ENCODE measurements around the gene SYT17.

SYT17 gene

DNA sequence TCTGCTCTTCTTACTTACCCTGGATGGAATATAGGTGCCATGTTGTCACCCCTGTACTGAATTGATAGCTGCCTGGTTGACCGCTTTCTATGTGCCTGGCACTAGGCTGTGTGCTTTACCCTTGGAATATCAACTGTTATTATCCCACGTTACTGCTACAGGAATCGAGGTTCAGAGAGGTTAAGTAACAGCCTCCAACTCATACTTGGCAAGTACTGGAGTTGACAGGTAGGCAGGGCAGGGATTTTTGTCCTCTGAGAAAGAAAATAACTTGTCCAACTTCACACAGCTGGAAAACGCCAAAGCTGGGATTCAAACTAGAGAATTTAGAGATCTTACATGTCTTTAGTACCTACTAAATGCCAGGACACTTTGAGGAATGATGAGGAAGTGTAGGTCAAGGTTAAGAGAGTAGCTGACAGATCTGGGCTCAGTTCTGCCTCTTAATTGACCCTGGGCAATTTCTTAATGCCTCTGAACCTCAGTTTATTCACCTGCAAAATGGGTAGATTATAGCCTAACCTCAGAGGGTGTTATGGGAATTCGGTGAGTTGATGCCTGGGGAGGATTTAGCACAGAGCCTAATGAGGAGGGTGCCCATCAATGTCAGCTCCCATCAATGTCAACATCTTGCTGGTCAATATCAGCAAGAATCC, 28.5 kb upstream of the SYT17 start:
- DNase-seq: no peak

DNA sequence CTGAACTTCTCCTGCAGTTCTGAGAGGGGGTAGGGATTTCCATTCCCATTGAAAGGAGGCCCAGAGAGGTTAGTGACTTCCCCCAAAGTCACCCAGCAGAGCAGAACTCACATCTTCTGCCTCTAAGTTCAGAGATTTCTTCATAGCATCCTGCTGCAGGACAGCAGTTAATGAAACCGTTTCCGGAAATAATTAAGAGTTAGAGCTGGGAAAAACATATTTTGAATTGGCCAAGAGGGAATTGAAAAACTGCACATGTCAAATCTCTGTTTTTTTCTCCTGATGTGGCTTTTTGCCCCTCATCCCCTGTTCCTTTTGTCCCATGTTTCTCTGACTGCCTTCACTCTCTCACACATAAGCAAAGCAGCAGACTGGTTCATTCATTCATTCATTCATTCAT, 27.6 kb upstream of the SYT17 start:
- DNase-seq: no peak

DNA sequence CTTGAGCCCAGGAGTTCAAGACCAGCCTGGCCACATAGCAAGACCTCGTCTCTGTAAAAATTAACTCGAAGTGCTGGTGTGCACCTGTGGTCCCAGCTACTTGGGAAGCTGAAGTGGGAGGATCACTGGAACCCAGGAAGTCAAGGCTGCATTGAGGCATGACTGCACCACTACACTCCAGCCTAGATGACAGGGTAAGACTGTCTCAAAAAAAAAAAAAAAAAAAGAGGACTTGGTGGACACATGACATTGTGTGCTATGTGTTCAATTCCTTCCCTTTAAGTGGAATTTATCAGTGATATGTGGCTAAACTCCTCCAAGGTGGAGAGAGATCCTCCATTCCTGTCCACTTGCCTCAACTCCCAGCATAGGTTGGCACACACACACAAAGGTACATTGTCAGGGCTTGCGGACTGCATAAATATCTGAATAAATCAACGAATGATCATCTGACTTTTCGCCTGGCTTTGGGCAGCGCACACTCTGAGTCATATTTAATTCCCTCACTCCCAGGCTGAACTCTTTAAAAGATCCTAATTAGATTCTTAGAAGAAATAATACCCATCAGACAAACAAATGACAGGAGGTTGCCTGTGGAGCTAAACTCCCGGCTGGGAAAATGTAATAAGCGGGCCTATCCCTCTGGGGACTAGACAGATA, 25.0 kb upstream of the SYT17 start:
- no peak for DNase-seq

DNA sequence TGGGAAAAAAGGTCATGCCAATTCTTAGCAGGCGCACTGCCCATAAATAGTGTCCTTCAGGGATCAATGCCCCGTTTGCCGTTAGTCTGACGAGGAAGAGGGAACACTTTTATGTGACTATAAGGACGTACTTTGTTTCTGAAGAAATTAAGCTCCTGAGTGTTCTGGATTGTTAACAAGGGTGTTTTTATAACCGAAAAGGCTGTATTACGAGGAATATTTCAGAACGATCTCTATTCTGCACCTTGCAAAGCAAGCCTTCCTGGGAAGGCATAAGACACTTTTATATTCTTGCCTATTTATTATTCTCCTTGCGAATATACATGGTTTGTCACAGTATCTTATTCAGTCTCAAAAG, 24.5 kb upstream of the SYT17 start:
- no peak for DNase-seq

DNA sequence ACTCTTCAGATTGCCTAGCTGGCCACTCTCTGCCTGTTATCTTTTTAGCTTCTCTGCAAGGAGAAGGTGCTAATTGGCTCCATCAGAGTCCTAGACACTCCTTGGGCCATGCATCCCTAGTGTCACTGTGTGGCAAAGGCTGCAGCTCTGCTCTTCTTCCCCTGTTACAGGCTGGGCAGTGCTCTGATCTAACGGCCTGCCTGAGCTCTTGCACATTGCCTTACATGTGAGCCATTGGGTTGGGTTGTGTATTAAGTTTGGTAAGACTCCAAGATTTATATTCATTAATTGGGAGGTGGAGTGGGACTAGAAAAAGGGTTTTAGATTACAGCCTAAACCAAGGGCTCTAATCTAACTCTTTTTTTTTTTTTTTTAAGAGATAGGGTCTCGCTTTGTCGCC, 23.0 kb upstream of the SYT17 start:
- no peak for DNase-seq

DNA sequence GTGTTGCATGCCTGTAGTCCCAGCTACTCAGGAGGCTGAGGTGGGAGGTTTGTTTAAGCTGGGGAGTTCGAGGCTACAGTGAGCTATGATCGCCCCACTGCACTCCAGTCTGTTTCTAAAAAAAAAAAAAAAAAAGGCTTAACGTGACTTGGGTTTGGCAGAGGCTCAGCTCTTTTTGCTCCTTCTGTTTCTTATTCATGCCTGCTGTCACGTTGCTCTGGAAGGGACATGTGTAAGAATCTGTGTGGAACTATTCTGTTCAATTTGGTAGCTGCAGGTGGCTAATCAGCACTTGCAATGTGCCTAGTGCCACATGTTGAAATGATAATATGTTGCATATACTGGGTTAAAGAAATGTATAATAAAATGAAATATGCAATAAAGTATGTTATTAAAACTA, 20.9 kb upstream of the SYT17 start:
- DNase-seq: no peak

DNA sequence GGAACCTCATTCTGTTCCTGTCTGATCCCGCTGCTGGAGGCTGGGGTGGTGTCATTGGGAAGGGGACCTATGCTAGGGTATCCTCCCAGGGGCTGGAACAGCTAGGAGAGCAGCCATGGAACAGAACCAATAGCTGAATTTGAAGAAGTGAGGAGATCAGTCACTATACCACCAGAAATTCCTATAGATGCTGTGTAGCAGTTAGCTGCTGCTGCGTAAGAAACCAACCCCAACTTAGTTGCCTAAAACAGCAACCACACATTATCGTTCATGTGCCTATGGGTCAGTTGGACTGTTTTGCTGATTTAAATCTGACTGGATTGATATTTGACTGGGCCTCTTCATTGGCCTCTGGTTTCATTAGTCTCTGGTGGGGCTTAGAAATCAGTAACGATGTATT, 20.4 kb upstream of the SYT17 start:
- DNase-seq: no peak

DNA sequence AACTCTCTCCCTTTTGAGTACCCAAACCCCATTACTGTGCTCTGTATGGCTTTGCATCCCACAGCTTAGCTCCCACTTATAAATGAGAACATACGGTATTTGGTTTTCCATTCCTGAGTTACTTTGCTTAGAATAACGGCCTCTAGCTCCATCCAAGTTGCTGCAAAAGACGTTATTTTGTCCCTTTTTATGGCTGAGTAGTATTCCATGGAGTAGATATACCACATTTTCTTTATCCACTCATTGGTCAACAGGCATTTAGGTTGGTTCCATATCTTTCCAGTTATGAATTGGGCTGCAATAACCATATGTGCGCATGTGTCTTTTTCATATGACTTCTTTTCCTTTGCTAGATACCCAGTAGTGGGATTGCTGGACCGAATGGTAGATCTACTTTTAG, 19.9 kb upstream of the SYT17 start:
- DNase-seq: no peak

DNA sequence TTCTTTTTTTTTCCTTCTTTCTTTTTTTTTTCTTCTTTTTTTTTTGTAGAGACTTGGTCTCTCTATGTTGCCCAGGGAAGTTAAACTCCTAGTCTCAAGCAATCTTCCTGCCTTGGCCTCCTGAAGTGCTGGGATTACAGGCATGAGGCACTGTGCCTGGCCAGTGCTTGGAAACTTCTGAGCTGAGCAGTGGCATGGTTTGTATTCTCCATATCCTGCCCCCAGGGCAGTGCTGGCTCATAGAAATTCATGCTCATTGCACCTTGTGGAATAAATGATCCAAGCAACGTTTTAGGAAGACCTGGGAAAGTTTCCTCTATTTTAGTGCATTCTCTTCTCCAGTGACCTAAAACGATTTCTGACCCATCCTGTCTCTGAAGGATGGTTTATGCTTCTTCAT, 16.7 kb upstream of the SYT17 start:
- no peak for DNase-seq

DNA sequence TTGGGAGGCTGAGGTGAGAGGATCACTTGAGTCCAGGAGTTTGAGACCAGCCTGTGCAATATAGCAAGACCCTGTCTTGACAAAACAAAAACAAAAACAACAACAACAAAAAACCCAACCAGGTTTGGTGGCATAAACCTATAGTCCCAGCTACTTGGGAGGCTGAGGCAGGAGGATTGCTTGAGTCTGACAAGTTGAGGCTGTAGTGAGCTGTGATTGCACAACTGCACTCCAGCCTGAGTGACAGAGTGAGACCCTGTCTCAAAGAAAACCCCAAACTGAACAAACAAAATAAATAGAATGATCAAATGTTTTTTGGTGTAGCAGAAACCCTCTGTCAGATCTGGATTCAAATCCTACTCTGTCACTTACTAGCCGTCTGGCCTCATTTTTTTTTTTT, 16.0 kb upstream of the SYT17 start:
- DNase-seq: no peak

DNA sequence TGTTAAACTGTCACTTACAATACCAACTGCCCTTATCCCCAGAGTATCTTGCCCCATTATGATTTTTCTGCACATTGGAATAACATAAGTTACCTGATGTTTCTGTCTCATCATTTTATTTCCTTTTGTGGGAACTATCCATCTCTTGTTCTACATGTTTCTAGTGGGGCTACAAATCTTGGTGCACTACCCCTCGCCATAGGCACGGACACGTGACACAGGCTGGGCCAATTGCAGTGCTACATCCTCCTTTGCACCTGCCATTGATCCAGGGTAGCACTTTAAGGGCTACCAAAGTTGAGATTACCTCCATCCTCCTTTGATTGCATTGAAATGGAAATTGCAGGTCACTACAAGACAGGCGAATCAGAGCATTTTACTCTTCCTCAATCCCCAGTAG, 14.2 kb upstream of the SYT17 start:
- no peak for DNase-seq

DNA sequence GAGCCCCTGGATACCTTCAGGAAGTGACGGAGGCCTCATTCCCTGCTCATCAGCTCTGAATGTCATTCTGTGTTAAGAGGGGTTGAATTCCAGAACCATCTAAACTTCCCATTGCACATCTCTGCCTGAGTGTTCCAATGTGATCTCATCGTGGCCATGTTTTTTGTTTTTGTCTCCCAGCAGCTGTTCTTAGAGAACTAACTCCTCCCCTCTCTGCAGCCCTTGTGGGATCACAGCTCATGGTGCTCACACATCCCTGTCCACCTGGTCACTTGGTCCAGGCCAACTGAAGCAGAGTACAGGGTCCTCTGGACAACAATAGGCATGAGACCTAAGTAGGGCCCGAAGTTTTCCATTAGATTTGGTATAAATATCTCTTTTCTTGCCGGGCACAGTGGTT, 6.0 kb upstream of the SYT17 start:
- no peak for DNase-seq

DNA sequence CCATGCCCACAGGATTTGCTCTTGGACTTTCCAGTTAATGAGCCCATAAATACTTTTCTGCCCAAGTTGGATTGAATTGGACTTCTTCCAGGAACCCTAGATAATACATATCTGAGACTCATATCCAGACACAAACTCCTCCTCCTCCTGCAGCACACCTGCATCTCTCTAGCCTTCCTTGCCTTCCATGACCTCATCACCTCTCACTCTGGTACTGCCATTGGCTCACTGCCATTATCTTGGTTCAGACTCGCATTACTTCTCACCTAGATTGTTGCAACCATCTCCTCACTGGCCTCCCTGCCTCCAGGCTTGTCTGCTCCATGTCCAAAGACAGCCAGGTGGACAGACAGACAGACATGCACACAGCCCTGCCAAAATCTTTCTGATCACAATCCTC, 4.8 kb upstream of the SYT17 start:
- DNase-seq: no peak

DNA sequence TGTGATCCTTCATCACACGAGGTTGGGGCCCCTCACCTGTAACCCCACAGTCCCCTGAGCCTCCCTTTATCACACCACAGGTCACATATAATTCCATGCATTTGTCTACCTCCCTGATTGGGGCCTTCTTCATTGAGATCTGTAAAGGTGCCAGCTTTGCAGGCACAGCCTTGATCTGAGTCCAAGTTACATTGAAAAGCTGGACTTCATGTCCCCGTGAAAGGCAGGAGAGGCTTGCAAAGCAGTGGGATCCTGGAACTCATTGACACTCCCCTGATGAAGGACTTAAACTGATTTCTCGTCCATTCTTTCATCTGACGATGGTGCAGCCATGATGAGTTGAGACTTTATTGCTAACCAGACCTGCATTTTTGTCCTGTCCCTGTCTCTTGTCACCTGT, 3.8 kb upstream of the SYT17 start:
- DNase-seq: no peak

DNA sequence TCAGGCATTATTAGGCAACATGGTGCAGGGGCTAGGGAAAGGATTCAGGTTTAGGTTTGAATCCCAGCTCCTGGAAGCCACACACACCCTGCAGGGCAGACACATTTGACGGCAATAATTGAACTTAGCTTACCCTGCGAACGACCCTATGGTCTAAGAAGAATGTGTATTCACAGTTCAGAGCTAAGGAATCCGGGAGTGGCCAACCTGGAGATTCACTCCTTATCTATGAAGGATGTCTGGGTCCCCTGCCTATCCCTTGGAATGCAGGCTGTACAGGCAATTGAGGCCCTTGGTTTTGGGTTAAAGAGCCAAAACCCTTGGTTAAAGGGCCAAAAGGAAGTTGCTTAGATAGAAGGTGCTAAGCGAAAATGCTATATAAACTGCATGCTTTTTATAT, 2.9 kb upstream of the SYT17 start:
- DNase-seq: no peak

DNA sequence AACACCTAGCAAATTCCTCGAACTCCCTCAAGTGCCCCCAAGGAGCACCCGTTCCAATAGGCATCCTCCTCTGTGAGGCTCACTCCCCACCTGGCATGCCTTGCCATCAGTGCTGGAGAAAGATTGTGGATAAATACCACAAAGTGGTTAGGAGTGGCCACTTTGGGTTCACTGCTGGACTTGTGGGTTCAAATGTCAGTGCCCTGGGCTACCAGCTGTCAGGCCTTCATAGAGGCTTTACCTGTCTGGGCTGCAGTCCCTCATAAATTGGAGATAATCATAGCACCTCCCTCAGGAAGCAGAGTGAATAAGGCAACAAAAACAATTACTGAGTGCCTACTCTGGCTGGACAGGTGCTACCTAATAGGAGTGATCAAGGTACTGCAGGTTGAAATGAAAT, 1.5 kb upstream of the SYT17 start:
- DNase-seq: no peak

DNA sequence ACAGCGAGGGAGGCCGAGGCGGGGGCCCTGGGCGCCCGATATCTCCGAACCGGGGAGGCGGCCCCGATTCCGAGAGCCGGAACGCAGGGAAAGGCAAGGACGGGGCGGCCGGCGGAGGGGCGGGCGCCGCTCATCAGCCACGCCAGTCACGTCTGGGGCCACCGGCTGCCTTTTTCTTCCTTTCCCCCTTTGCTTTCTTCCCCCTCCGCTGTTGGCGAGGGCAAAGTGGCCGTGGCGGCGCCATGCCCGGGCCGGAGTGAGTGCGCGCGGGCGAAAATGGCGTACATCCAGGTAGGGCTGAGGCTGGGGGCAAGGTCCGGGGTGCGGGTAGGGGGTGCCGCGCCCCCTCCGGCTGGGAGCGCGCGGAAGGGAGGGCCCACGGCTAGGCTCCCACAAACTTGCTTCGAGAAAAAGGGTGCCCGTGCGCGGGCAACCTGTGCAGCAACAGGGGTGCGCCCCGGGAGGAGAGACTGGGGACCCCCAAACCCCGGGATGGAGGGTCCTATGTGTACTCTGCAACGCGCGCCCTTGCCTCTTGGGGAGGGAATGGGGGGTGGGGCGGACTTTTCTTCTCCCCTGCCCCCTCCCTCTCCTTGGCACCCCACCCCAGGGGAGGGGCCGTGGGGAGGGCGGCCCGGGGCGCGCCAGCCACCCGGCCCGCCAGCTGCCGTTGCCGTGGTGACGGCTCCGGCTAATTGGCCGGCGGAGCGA, 486 bp downstream of the SYT17 start:
- DNase-seq: no peak

DNA sequence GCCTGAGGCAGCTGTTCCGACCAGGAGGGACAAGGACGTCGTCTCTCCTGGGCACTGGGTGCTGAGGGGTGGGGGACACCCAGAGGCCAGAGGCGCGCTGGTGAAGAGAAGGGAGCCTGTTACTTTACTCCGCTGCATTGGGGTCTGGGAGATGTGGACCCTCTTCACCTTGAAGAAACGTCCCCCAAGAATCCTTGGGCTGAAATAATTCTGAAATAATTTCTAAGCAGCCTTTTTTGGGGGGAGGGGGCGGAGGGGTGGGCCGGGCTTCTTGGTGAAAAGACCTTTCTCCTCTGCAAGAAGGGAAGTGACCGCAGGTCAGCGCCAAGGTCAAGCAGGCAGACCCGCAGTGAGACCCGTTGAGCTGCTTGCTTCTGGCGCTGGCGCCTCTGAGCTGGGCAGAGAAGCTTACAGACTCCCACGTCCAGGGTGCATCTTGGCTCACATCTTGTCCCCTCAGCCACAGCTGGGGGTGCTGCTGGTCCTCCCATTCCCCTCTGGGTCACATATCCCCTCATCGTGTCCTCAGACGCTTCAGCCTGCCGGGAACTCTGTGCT, 1.1 kb downstream of the SYT17 start:
- no peak for DNase-seq

DNA sequence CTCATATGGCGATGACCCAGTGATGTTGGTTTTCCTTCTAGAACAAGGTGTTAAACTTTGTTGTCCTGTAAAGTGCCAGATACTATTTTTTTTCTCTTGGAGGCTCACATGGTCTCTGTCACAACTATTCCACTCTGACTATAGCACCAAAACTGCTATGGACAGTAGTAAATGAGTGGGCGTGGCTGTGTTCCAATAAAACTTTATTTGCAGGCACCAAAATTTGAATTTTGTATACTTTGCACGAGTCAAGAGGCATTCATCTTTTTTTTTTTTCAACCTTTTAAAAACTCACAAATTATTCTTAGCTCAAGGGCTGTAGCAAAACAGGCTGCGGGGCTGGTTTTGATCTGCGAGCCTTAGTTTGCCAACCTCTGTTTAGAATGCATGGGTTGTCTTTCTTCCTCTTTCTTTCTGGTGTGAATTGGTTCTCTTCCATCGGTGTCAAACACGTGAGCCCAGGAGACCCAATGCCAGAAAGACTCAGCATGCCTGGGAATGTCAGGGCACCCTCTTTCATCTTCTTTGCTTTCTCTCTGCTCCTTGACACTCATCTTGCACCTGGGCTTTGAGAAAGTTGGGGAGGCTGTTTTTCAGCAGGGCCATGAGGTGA, 2.1 kb downstream of the SYT17 start:
- DNase-seq: no peak

DNA sequence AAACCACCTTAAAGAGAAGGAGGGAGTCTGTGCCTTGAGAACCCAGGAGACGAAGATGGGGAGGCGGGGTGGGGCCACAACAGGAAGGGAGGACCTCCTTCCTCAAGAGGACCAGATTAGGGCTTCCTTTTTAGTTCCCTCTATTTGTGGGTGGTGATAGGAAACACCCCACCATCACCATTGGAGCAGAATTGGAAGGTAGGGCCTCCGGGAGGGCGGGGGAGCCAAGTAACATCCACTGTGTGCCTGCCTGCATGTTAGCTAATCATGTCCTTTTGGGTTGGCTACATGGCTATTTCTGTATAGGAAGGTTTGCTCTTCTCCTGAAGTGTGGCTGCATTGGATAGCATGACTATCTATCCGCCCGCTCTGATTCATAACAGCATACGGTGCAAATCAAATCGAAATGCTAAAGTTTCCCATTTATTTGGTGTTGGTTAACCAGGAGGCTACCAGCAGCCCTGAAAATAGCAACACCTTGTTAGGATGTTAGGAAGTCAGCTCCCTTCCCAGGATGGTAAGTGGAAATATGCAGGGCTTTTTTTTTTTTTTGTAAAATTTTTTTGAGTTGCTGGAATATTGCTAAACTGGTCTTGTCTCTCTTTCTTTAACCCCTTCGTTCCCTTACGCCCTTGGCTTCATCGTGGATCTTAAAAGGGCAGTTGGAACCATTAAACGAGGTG, 4.2 kb downstream of the SYT17 start:
- no peak for DNase-seq

DNA sequence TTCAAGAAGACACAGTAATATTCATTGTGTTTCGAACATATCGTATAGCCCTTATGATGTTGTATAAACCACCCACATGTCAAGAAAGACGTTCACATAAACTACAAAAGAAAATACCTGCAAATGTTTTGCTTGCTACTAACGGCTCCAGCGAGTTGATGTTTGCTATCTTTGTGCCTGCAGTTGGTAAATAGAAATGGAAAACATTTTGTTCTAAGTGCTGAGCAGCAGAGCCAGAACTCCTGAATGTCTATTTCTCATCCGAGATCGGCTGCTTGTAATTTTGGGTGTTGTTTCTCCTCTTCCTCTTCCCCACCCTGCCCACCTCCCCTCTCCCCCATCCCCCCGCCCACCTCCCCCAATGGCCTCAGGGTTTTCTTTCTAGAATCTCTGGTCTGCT, 5.0 kb downstream of the SYT17 start:
- DNase-seq: no peak

DNA sequence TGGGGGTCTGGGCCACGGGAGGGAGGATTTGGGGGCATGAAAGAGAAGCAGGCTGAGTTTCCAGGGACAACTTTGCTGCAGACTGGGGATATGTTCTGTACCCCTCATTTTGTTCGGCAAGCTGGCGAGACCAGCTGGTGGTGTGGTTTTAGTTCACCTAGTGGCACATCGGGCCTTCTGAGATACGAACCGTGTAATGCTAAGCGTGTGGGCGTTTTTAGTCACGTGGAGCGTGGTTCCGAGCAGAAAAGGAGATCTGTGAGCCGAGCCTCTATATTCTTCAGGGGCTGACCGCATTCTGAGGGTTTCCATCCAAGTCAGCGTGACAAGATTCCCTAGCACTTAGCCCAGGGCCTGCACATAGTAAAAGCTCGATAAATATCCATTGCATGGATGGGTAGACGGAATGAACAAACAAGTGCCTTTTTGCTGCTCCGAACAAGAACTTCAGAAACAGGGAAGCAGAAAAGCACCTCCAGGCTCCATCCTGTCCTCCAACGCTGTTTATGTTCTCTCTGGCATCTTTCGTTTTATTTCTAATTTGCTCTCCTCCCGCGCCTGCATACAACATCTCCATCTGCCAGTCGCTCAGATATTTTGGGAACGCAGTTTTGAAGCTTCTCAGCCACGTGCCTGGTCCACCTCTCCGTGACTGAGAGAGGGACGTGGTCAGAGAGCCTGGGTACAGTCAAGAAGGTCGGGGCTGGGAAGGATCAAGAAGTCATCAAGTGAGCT, 5.8 kb downstream of the SYT17 start:
- no peak for DNase-seq

DNA sequence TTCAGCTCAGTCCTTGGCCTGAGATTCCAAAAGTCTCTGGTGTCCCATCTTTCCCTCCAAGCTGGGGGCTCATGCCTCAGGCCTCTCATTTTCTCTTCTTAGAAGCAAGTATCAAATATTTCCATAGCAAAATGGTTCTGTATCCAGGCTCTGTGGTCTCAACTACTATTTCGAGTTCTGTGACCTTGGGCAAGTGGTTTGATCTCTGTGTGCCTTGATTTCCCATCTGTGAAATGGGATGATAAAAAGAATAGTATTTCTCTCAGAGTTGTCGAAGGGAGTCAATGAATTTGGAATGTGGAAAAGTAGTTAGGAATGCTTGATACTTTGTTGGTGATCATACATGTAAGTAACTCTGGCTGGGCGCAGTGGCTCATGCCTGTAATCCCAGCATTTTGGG, 6.4 kb downstream of the SYT17 start:
- DNase-seq: no peak

Measured in NCI-H1048 (cell line).